Measurements from ENCODE around the gene RNASE9.

RNASE9 gene

DNA sequence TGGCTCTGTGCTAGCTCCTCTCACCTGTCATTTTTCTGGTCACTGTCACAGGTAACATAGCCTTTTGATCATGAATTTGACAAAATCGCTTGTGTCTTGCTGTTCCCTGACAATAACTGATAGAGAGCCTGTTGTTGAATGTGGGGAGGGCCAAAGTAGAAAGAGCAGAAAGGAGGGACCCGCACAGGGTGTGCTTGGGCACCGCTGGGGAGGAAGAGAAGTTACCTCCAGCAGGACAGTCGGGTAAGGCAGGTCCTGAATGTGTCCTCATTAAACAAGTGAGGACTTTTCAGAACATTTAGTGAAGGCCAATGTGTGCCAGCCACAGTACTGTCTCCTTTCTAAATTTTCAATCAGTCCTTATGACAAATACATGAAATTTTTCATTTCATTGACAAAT lies 30.4 kb upstream of the RNASE9 start, which contains the start of gene RNASE12:
Gene RNASE12, minus strand, starts transcription at position 142 of the 400 bp plus-strand sequence. CDS start 653 bp downstream, outside the sequence.
- H3K4me3 ChIP-seq (replicated peaks; ENCODE audit: low read depth, low read length) = no peak within 1 kb of the TSS
- DNase-seq (ENCODE audit: low read depth) = no peak
- TF ChIP-seq, protein P1, sequence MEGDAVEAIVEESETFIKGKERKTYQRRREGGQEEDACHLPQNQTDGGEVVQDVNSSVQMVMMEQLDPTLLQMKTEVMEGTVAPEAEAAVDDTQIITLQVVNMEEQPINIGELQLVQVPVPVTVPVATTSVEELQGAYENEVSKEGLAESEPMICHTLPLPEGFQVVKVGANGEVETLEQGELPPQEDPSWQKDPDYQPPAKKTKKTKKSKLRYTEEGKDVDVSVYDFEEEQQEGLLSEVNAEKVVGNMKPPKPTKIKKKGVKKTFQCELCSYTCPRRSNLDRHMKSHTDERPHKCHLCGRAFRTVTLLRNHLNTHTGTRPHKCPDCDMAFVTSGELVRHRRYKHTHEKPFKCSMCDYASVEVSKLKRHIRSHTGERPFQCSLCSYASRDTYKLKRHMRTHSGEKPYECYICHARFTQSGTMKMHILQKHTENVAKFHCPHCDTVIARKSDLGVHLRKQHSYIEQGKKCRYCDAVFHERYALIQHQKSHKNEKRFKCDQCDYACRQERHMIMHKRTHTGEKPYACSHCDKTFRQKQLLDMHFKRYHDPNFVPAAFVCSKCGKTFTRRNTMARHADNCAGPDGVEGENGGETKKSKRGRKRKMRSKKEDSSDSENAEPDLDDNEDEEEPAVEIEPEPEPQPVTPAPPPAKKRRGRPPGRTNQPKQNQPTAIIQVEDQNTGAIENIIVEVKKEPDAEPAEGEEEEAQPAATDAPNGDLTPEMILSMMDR (IDR thresholded peaks at IDR 0.05; ENCODE audit: low read length, missing control alignments) = no peak

DNA sequence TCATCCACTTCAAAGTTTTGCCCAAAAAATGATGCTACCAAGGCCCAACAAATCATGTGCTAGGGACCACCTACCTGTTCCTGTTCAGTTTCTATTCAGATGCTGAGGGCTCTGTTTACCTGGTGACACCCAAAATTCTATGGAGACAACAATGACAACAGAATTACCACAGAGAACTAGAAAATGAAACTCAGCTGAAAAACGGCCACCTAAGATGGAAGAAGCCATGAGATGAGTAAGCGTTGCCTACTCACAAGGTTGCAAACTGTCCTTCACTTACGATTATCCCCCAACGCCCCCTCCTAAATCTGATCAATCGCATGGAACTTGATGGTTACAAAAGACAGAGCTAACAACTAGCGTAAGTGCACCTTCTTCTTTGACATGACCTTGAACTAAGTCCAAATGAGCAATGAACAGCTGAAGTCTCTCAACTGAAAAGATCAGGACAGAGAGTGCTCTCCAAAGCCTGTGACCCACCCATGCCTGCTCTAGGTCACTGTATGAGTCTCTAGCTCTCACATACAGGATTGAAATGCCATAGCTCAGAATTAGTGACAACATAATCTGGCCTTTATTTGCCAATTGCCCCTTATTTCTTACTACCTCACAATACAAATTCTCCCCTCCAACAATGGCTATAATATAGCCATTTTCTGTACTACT lies 26.8 kb upstream of the RNASE9 start, which contains the start of gene RNASE11:
Gene RNASE11, minus strand, starts transcription at position 513 of the 666 bp plus-strand sequence.
- no peak within 1 kb of the TSS for H3K4me3 ChIP-seq (replicated peaks; ENCODE audit: low read depth, low read length)
- DNase-seq (ENCODE audit: low read depth) = no peak
- TF ChIP-seq, protein P1 (IDR thresholded peaks at IDR 0.05; ENCODE audit: low read length, missing control alignments) = no peak

DNA sequence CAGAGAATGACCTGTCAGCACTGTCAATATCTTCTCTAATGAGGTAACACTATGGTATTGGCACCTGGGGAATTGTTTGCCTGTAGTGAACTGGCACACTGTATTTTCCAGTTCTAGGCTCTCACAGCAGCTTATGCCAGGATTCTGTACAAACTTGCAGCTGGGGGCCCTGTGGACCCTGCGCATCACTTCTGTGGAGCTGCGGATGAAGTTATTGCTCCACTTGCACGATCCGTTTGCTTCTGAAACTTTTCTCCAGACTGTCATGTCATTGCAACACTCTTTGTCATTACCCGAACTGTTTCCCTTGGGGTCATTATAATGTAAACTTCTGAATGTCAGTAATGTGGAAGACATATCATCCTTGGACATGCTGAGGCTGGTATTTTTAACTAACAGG lies 23.1 kb upstream of the RNASE9 start:
- no peak overlapping the region for H3K4me3 ChIP-seq (replicated peaks; ENCODE audit: low read depth, low read length)
- no peak for DNase-seq (ENCODE audit: low read depth)

DNA sequence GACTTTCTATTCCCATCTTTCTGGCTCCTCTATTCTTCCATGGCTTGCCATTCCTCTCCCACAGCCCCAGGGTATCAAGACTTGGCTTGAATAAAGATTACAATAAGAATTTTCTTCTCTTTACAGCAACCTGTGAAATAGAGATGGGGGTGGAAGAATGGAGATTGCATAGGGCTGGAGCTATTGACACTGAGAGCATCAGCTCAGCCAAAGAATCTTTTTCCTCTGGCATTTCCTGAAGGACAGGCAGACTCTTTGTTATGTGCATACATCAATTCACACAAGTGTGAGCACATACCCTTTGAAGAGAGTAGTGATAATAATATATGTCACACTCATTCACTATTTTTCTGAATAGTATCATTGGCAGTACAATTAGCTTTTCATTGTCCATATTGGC lies 22.3 kb upstream of the RNASE9 start:
- TF ChIP-seq, protein P1 (IDR thresholded peaks at IDR 0.05; ENCODE audit: low read length, missing control alignments) = no peak
- H3K4me3 ChIP-seq (replicated peaks; ENCODE audit: low read depth, low read length) = no peak overlapping the region

More for the DNA sequence above, 23.1 kb upstream of the RNASE9 start:
- TF ChIP-seq, protein P1 (IDR thresholded peaks at IDR 0.05; ENCODE audit: low read length, missing control alignments) = no peak

DNA sequence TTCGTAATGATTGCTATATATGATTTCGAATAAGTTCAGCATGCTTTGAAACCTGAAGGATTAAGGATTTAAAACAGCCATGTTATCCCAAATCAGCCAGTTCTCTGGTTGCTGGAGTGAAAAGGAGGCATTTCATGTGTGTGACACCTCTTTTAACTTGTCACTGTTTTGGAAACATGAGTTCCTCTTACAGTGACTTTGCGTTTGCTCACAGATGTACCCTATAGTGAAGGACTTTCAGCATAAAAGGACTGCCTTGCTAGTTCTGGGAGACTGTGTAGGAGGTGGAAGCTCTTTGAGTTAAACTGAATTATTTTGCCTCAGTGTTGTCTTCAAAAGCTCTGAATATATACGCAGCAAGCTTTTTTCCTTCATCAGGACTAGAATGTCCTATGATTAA lies 19.4 kb upstream of the RNASE9 start:
- H3K4me3 ChIP-seq (replicated peaks; ENCODE audit: low read depth, low read length) = no peak overlapping the region
- TF ChIP-seq, protein P1 (IDR thresholded peaks at IDR 0.05; ENCODE audit: low read length, missing control alignments) = no peak
- no peak for DNase-seq (ENCODE audit: low read depth)

More for the DNA sequence above, 22.3 kb upstream of the RNASE9 start:
- DNase-seq (ENCODE audit: low read depth) = no peak

DNA sequence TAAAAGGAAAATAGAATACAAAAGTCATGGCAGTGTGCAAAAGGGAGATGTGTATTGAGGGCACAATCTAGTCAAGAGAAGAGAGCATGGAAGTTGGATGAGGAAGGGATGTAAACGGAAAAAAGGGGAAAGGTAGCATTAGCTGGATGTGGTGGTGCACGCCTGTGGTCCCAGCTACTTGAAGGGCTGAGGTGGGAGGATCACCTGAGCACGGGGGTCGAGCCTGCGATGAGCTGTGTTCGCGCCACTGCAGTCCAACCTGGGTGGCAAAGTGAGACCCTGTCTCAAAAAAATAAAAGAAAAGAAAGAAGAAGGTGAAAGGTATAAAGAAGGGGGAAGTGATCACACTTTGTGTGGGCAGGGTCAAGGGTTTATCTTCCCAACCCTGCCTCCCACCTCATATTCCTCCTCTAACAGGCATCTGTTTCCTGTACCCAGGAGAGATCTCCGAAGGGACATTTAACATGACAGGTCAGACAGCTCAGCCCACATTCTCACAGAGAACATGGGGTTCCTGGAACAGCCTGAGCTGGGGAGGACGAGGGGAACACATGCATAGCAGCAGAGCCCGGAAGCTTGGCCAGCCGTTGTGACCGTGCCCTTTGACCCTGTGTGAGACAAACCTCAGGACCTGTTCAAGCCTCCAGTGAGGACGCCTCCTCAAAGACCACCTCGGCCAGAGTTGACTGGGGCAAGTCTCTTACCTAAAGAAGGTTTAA lies 18.1 kb upstream of the RNASE9 start:
- TF ChIP-seq, protein P1 (IDR thresholded peaks at IDR 0.05; ENCODE audit: low read length, missing control alignments) = no peak
- no peak for DNase-seq (ENCODE audit: low read depth)
- no peak overlapping the region for H3K4me3 ChIP-seq (replicated peaks; ENCODE audit: low read depth, low read length)
